ENCODE measurements around the gene ADAMTS8.

DNA sequence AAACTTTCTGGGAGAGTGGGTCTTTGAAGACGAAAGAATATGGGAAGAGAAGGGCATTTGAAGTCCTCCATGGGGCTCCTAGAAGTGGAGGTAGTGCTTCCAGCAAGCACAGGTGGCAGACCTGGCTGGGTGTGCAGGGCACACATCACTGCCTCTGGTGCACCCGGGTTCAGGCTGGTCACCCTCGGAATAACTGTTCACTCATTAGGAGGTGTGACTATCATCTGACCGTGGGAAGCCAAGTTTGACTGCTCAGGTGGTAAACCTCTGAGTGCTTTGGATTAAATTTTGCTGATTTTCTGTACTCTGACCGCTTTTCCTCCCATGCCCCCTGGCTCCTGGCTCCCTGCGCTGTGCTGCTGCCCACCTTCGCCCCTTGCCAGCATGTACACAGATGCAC lies 31.1 kb upstream of the ADAMTS8 start:
- TF ChIP-seq, protein P1, sequence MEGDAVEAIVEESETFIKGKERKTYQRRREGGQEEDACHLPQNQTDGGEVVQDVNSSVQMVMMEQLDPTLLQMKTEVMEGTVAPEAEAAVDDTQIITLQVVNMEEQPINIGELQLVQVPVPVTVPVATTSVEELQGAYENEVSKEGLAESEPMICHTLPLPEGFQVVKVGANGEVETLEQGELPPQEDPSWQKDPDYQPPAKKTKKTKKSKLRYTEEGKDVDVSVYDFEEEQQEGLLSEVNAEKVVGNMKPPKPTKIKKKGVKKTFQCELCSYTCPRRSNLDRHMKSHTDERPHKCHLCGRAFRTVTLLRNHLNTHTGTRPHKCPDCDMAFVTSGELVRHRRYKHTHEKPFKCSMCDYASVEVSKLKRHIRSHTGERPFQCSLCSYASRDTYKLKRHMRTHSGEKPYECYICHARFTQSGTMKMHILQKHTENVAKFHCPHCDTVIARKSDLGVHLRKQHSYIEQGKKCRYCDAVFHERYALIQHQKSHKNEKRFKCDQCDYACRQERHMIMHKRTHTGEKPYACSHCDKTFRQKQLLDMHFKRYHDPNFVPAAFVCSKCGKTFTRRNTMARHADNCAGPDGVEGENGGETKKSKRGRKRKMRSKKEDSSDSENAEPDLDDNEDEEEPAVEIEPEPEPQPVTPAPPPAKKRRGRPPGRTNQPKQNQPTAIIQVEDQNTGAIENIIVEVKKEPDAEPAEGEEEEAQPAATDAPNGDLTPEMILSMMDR (IDR thresholded peaks at IDR 0.05): no peak
- TF ChIP-seq POLR2A (IDR thresholded peaks at IDR 0.05): no peak

Data from thyroid gland (tissue), 4 donors.